Neural progenitor cell (in vitro differentiated cells): ENCODE results near the gene ZNF664.

Experiments
- EZH2 ChIP-seq: fragments of 200-600 bp; sonication (generic); IDR thresholded peaks from 2 replicates; pipeline ENCODE4 v1.6.1; 2017; ENCODE audit warnings: antibody characterized with exemption, mild to moderate bottlenecking, moderate library complexity
- EZH2phosphoT487 ChIP-seq: fragments of 200-600 bp; sonication (generic); IDR thresholded peaks from 2 replicates; pipeline ENCODE4 v1.6.1; 2017; ENCODE audit warnings: antibody characterized with exemption
- TF ChIP-seq, protein P1 (sequence below): fragments of 200-600 bp; sonication (generic); IDR thresholded peaks from 2 replicates; pipeline ENCODE4 v1.5.1; 2017; ENCODE audit warnings: antibody characterized with exemption, mild to moderate bottlenecking

DNA sequence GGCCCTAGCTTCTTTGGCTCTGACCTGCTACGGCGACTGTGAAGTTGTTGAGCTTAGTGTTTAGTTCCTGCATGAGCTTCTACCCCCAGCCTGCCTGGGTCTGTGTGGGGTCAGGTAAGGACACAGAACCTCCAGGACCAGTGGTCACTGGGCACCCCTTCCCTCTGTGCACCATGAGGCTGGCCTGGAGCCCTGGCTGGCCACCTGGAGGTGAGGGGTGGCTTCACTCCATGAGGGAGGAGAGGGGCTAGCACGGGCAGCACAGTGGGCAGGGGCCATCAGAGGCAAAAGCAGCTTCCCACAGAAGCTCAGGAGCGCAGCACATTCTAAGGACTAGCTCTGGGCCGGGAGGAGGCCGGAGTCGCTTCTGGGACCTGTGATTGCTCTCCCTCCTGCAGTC lies 37.1 kb upstream of the ZNF664 start:
- TF ChIP-seq, protein P1, sequence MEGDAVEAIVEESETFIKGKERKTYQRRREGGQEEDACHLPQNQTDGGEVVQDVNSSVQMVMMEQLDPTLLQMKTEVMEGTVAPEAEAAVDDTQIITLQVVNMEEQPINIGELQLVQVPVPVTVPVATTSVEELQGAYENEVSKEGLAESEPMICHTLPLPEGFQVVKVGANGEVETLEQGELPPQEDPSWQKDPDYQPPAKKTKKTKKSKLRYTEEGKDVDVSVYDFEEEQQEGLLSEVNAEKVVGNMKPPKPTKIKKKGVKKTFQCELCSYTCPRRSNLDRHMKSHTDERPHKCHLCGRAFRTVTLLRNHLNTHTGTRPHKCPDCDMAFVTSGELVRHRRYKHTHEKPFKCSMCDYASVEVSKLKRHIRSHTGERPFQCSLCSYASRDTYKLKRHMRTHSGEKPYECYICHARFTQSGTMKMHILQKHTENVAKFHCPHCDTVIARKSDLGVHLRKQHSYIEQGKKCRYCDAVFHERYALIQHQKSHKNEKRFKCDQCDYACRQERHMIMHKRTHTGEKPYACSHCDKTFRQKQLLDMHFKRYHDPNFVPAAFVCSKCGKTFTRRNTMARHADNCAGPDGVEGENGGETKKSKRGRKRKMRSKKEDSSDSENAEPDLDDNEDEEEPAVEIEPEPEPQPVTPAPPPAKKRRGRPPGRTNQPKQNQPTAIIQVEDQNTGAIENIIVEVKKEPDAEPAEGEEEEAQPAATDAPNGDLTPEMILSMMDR, result no peak
- TF ChIP-seq EZH2phosphoT487 (no peak), EZH2 (no peak)
